Left lung (tissue), 10 donors: Measurements from ENCODE around the gene MAGEF1. TPM values are rescaled to one million over a fixed set of nuclear protein-coding genes. Genes with fewer than 3 reads are reported as not detected.
A peak's percentile ranks its signal among the peaks of the same experiment; 100 is the strongest.

Source experiments
- ATAC-seq: fragments of 200-7000 bp; cut with Tn5 transposase; one replicate; pipeline ENCODE4 v1.9.1; 2020; ENCODE audit warnings: moderate library complexity
- DNase-seq, 4 donors: peaks; one replicate each; pipeline ENCODE4 v3.0.0-alpha.2; 2013 to 2020
- H3K27ac ChIP-seq, 2 donors: fragments of 200-600 bp; sonication (generic) in 1 of 2; one replicate each; pipeline versions ENCODE4 v1.5.0 to v1.8.0; 2020 to 2021
- H3K27me3 ChIP-seq, 2 donors: fragments of 200-600 bp; sonication (generic) in 1 of 2; one replicate each; pipeline versions ENCODE4 v1.5.0 to v1.8.0; 2020 to 2021
- H3K36me3 ChIP-seq, 2 donors: fragments of 200-600 bp; sonication (generic) in 1 of 2; one replicate each; pipeline versions ENCODE4 v1.5.0 to v1.8.0; 2020 to 2021
- H3K4me1 ChIP-seq, 2 donors: fragments of 200-600 bp; one replicate each; pipeline ENCODE4 v1.8.0; 2021
- H3K4me3 ChIP-seq, 2 donors: fragments of 200-600 bp; sonication (generic) in 1 of 2; one replicate each; pipeline versions ENCODE4 v1.5.0 to v1.8.0; 2020 to 2021; ENCODE audit warnings: mild to moderate bottlenecking in 1 of 2
- H3K9me3 ChIP-seq, 2 donors: fragments of 200-600 bp; sonication (generic) in 1 of 2; one replicate each; pipeline versions ENCODE4 v1.5.0 to v1.8.0; 2020 to 2021
- intact Hi-C, 2 donors: fragments of 100-400 bp; cut with DNase I; formaldehyde crosslinking; loops; one replicate each; pipeline versions ENCODE4 v1.11.2 to v1.14.2; 2022
- polyA plus RNA-seq, 6 donors: library from polyadenylated mRNA; unstranded; fragments of 120-200 nt; gene quantifications; one replicate each; pipeline ENCODE4 v1.2.1, GENCODE V29; 2013; ENCODE audit not compliant: insufficient read length in 6 of 6
- total RNA-seq, 2 donors: library from RNA; stranded (reverse); fragmentation: NEBNext Ultra II Directional; extraction: Animal tissue kit (Norgen Biotek cat#: 25700); gene quantifications; one replicate each; pipeline ENCODE4 v1.2.1, GENCODE V29; 2021
- TF ChIP-seq, protein P1 (sequence below), 2 donors: fragments of 200-600 bp; sonication (generic) in 1 of 2; IDR thresholded peaks; one replicate each; pipeline versions ENCODE4 v1.5.0 to v1.8.0; 2021; ENCODE audit warnings: antibody characterized with exemption in 2 of 2
- donor health status: DM: no; HTN: yes; CAD: no.
- donor health status: DM: no; HTN: no; CAD: no.

The MAGEF1 gene
- total and polyA plus RNA-seq, 8 donors = 27.8 to 62.4 (median 53.3) TPM

- Histone ChIP-seq H3K27ac (no peak overlapping the region), H3K4me3 (no peak overlapping the region), H3K27me3 (no peaks in the 10 kb centered on the region), H3K9me3 (no peaks in the 10 kb centered on the region), H3K4me1 (no peaks in the 10 kb centered on the region), H3K36me3 (no peaks in the 10 kb centered on the region)
- TF ChIP-seq, protein P1, sequence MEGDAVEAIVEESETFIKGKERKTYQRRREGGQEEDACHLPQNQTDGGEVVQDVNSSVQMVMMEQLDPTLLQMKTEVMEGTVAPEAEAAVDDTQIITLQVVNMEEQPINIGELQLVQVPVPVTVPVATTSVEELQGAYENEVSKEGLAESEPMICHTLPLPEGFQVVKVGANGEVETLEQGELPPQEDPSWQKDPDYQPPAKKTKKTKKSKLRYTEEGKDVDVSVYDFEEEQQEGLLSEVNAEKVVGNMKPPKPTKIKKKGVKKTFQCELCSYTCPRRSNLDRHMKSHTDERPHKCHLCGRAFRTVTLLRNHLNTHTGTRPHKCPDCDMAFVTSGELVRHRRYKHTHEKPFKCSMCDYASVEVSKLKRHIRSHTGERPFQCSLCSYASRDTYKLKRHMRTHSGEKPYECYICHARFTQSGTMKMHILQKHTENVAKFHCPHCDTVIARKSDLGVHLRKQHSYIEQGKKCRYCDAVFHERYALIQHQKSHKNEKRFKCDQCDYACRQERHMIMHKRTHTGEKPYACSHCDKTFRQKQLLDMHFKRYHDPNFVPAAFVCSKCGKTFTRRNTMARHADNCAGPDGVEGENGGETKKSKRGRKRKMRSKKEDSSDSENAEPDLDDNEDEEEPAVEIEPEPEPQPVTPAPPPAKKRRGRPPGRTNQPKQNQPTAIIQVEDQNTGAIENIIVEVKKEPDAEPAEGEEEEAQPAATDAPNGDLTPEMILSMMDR (IDR thresholded peaks at IDR 0.05) = no peak
- intact Hi-C loops = no loop called here
- DNase-seq (peak in 1 of 4 donors; percentile 7), ATAC-seq (no peak)
These were observed 25.2 kb upstream of the MAGEF1 start for GRCh38 chr3:184737063-184737462.

GRCh38 chr3:184734903-184735701, 23.2 kb upstream of the MAGEF1 start:
- Histone ChIP-seq H3K27ac (no peak overlapping the region), H3K4me3 (no peak overlapping the region), H3K4me1 (no peaks in the 10 kb centered on the region), H3K9me3 (no peaks in the 10 kb centered on the region), H3K27me3 (no peaks in the 10 kb centered on the region), H3K36me3 (no peaks in the 10 kb centered on the region)
- DNase-seq (peak in 1 of 4 donors; percentile 5), ATAC-seq (no peak)
- TF ChIP-seq, protein P1 (IDR thresholded peaks at IDR 0.05) = no peak
- intact Hi-C loops = no loop called here

DNA sequence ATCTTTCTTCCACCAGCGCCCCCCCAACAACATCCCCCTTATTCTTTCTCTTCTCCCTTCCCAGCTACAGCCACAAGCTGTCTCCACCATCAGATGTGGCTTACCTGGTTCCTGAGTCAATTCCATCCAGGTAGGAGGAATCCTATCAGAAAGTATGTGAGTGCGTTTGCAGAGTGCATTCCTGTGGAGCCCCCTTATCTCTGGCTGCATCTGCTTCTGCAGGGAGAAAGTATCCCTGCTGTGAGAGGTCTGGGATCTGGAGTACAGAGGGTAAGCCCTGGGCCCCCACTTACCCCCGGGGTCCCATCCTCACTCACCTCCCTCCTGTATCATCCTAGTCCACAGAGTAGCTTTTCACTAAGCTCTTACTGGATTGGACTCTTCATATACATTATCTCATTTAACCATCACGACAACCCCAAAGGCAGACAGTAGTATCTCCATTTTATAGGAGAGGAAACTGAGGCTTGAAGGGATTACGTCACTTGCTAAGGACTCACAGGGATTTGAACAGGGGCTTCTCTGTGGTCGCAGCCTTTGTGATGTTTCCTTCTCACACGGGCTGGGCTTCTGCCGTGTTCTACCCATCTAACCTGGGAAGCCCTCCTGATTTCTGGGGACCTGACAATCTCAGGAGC, 22.2 kb upstream of the MAGEF1 start:
- TF ChIP-seq, protein P1 (IDR thresholded peaks at IDR 0.05) = no peak
- Histone ChIP-seq H3K4me1 (no peaks in the 10 kb centered on the region), H3K36me3 (no peaks in the 10 kb centered on the region), H3K27me3 (no peaks in the 10 kb centered on the region), H3K4me3 (no peak overlapping the region), H3K27ac (no peak overlapping the region), H3K9me3 (no peaks in the 10 kb centered on the region)
- intact Hi-C loops = no loop called here
- no peak for ATAC-seq
- DNase-seq = no peak

- no peak for DNase-seq
- H3K9me3 ChIP-seq = no peaks in the 10 kb centered on the region
- H3K36me3 ChIP-seq = no peaks in the 10 kb centered on the region
- H3K4me1 ChIP-seq = no peaks in the 10 kb centered on the region
- intact Hi-C loops = no loop called here
- TF ChIP-seq, protein P1 (IDR thresholded peaks at IDR 0.05) = no peak
- no peak overlapping the region for H3K4me3 ChIP-seq
- H3K27me3 ChIP-seq = no peaks in the 10 kb centered on the region
- no peak for ATAC-seq
- no peak overlapping the region for H3K27ac ChIP-seq
These were observed 21.3 kb upstream of the MAGEF1 start for GRCh38 chr3:184733181-184733580.

DNA sequence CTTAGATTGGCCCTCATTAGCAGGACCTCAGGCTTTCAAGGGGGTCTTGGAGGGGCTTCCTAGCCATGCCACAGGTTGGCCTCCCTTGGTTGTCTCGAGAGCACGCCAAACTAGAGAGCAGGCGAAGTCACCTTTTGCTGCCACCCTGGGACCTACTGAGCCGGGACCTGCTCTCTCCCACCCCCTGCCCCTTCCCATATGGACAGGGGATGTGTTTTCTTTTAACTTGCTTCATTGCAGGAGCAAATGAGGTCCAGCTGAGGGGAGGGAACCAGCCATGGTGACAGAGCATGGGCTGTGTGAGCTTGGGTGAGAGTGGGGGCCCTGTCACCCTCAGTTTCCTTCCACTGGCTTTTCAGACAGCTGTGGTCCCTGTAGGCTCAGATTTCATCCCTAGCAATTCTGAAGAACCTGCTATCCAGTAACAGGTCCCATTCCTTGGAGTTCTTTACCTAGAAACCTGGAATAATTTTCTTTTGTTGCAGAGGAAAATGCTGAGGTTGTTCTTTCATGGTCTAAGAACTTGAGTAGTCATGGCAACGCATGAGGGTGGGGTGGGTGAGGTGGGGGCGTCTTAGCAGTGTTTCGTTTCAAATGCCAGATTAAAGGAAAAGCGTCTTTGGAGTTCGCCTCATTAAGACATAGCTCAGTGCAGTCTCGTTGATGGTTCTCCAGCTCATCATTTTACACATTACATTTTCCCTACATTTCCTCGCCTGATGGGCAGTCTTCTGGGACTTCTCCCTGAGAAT, 20.1 kb upstream of the MAGEF1 start:
- H3K27ac ChIP-seq = no peak overlapping the region
- TF ChIP-seq, protein P1 (IDR thresholded peaks at IDR 0.05) = no peak
- no peaks in the 10 kb centered on the region for H3K36me3 ChIP-seq
- H3K4me3 ChIP-seq = no peak overlapping the region
- H3K9me3 ChIP-seq = no peaks in the 10 kb centered on the region
- H3K4me1 ChIP-seq = no peaks in the 10 kb centered on the region
- intact Hi-C loops = no loop called here
- no peak for DNase-seq
- H3K27me3 ChIP-seq = no peaks in the 10 kb centered on the region
- ATAC-seq = no peak
